ENCODE measurements around the gene RASSF4.

Gene RASSF4, protein sequence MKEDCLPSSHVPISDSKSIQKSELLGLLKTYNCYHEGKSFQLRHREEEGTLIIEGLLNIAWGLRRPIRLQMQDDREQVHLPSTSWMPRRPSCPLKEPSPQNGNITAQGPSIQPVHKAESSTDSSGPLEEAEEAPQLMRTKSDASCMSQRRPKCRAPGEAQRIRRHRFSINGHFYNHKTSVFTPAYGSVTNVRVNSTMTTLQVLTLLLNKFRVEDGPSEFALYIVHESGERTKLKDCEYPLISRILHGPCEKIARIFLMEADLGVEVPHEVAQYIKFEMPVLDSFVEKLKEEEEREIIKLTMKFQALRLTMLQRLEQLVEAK

GRCh38 chr10:44959247-44960087, at the start of gene RASSF4:
TSS of gene RASSF4 (plus strand) at chr10:44959802. CDS start at chr10:44970203, 10,401 bp downstream.
- peak; percentile 84 for DNase-seq (ENCODE audit: low read depth)

- DNase-seq (ENCODE audit: low read depth), result no peak
These were observed 49.7 kb upstream of the RASSF4 start for GRCh38 chr10:44909910-44910309.

- no peak for DNase-seq (ENCODE audit: low read depth)
These were observed 49.0 kb upstream of the RASSF4 start for GRCh38 chr10:44910602-44911001.

- no peak for DNase-seq (ENCODE audit: low read depth)
These were observed 48.5 kb upstream of the RASSF4 start, which contains the start of gene TMEM72 for GRCh38 chr10:44911081-44911540. TSS of gene TMEM72 (plus strand) at chr10:44911337. CDS start at chr10:44911513, 176 bp downstream.

DNA sequence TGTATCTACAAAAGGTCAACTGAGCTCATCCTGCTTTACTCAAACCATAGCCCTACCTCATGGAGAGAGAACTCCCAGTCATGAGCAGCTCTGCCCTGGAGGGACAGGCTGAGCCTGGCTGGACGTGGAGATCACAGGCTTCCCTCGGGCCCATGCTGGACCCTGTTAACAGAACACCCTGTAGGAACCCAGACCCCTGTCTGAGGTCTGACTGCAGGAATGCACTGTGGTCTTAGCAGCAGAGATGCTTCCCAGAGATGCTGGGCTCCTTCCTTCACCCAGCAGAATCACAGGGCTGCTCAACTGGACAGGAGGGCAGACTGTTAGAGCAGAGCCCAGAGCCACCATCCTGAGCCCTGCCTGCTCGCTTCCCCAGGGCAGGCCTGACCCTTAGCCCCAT, 47.7 kb upstream of the RASSF4 start:
- no peak for DNase-seq (ENCODE audit: low read depth)

- no peak for DNase-seq (ENCODE audit: low read depth)
These were observed 46.1 kb upstream of the RASSF4 start for GRCh38 chr10:44913350-44914081.

DNA sequence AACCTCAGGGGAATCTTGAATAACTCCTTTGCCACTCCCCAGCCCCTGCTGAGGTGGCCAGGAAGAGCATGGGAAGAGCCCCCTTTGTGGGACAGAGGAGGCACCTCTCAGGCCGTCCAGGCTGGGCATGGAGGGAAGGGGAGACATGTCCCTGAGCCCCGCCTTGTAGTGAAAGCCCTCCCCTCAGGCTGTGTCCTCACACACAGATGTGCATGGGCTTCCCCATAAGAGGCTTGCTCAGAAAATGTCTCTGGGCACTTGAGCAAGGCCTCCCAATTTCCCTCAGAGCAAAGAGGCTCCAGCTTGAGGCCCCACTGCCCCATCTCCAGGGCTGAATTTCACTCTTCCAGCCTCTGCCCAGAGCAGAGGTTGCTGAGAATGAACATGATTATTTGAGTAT, 44.7 kb upstream of the RASSF4 start:
- DNase-seq (ENCODE audit: low read depth), result no peak

GRCh38 chr10:44916429-44916828, 43.2 kb upstream of the RASSF4 start:
- no peak for DNase-seq (ENCODE audit: low read depth)

DNA sequence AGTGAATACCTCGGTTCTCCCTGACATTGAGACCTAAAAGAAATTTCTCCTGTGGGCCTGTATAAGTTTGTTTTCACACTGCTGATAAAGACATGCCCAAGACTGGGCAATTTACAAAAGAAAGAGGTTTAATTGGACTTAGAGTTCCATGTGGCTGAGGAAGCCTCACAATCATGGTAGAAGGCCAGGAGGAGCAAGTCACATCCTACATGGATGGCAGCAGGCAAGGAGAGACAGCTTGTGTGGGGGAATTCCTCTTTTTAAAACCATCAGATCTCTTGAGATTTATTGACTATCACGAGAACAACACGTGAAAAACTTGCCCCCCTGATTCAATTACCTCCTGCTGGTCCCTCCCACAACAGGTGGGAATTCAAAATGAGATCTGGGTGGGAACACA, 41.8 kb upstream of the RASSF4 start:
- no peak for DNase-seq (ENCODE audit: low read depth)

DNA sequence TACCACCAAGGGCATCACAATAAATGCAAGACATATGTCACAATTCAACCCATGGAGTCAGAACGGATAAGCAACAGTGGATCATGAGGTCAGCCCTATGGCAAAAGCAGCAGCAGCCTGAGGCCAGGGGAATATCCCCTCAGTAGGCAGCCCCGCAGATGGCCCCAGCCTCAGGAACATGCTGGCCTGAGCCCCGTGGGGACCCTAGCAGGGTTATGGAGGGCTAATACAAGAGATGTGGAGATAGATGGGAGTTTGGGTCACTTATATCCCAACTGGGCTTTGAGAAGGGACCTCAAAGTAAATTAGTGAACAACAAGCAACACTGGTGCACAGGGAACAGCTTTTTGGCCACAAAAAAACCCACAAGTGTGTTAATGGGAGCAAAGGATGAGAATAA, 39.4 kb upstream of the RASSF4 start:
- no peak for DNase-seq (ENCODE audit: low read depth)

DNA sequence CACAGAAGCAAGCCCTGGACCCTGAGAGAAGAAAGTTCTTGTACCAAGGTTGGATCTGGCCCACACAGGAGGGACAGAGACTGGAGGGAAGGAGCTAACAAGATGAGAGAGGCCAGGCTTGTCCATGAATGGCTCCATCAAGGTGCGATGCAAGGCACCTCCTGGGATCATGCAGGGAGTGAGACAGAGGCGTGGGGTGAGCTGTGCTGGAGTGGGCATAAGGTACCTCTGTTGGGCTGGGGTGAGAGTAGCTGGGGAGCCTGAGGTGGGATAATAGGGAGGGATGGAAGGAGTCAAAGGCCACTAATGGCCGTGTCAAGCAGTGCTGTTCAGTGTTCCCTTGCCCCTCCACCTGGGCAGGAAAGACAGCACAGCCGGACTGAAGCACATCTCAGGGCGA, 38.5 kb upstream of the RASSF4 start:
- no peak for DNase-seq (ENCODE audit: low read depth)

- DNase-seq (ENCODE audit: low read depth), result no peak
These were observed 38.1 kb upstream of the RASSF4 start for GRCh38 chr10:44921506-44921905.

DNA sequence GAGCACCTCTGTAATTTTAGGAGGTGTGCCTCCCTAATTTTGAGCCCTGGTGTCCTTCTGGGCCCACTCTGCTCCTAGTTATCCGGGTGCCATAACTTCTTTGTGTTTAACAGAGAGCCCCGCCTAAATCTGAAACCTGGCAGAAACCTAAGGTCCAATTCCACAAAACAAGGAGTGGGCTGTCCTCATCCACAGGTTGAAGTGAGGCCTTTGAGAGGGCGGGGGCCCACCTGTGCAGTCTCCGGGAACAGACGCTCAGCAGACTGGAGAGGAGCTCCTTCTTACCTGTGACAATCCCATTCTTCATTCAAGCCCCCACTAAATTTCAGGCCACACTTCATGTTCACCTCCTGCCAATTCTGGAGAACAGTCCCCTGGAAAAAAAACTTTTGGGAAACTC, 37.6 kb upstream of the RASSF4 start:
- DNase-seq (ENCODE audit: low read depth), result no peak

DNA sequence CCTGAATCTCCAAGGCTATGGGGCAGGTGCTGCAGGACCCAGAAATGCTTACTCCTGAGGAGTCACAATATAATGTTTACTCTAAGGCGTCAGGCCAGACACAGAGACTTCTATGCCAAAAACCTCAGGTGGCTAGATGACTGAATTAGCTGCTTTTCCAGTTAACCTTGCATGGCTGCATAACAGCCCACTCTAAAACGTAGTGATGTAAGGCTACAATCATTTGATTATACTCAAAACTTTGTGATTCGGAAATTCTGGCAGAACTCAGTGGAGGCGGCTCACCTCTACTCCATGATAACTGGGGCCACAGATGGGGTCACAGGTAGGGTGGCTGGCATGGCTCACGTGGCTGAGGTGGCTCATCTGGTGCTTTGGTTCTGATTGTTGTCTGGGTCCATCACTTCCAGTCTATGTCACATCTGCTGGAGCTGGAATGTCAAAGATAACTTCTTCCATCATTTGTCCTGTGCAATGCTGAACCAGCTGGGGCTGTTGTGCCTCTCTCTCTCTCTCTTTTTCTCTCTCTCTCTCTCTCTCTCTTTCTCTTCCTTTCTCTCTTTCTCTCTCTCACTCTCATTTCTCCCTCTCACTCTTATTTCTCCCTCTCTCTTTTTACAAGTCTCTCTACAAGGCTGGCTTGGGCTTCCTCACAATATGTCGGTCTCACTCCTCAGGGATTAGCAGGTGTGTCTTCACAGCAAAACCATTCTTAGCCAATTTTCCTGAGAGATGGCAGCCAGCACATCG, 36.6 kb upstream of the RASSF4 start:
- DNase-seq (ENCODE audit: low read depth), result no peak

GRCh38 chr10:44923611-44924010, 36.0 kb upstream of the RASSF4 start:
- DNase-seq (ENCODE audit: low read depth), result no peak

DNA sequence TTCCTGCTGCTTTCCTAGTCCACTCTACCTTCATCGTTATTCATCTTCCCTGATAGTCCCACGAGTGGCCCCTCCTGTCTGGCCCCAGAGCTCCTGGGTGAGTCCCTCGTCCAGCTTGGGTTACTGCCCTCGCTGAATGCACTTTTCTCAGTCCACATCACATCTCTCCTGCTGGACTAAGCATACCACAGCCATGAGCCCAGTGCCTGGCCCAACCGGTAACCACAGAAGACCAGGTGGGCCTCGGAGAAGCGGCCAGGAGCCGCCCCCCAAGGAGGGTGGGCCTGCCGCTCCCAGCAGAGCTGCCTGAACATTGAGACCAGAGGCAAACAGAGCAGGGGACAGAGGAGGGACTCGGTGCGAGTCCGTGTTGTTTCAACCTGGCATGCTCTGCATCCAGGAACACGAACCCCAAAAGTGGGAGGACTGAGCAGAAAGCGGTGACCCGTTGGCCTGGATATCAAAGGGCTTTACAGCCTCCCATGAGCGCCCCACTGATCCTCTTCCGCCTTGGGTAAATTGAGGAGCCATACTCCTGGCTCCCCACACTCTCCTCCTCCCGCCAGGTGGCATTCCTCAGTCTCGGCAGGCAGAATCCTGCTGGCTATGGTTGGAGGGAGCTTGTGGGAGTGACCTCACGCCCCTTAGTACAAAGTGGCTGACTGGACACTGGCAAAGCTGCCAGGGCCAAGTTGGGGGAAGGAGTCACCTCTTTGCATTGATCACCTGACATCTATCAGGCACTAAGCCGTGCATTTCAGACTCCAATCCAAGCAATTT, 35.2 kb upstream of the RASSF4 start:
- no peak for DNase-seq (ENCODE audit: low read depth)

GRCh38 chr10:44925224-44925623, 34.4 kb upstream of the RASSF4 start:
- DNase-seq (ENCODE audit: low read depth), result no peak

- no peak for DNase-seq (ENCODE audit: low read depth)
These were observed 33.5 kb upstream of the RASSF4 start for GRCh38 chr10:44925811-44926750.

DNA sequence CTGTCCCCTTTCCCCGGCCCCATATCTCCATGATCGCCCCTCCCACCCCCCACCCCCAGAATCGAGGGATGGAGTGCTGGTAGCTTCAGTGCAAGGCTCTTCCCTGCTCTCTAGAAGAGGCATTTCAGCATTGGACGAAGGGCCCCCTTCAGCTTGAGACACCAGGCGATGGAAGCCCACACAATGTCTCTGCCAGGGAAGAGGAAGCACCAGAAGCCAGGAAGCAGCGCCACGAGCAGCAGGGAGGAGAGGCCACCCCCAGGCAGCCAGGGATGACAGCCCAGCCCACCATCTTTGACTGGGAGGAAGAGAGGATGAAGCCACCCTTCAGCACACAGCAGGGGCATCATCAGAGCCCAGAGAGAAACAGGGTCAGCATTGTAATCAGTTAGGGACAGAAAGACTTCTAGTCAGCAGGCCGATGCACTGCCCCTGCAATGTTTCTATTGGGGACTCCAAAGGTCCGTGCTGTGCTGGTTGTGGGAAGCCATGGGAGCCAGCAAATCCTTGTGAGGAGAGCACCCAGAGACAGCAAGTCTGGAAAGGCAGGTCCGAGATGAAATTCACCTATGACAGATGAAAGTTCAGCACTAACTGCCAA, 32.8 kb upstream of the RASSF4 start:
- DNase-seq (ENCODE audit: low read depth), result no peak

All from stimulated activated CD8-positive, alpha-beta memory T cell treated with anti-CD3 and anti-CD28 coated beads, Interleukin-7, amount 100 ng/mL, for 24 hours (primary cell).